Epithelial cell of esophagus (primary cell): ENCODE data around the gene FAAP20.

Source experiments
- DNase-seq: peaks from one replicate; pipeline ENCODE4 v3.0.0; 2010; ENCODE audit warnings: low read depth
- H3K4me3 ChIP-seq: 2 replicates; pipeline ENCODE4 v1.5.1; 2011; ENCODE audit warnings: mild to moderate bottlenecking, low read length, control low read depth
- CTCF ChIP-seq: IDR thresholded peaks from 2 replicates; pipeline ENCODE4 v1.5.1; 2011; ENCODE audit warnings: low read depth, mild to moderate bottlenecking, low read length, control low read depth, inconsistent platforms; ENCODE audit not compliant: insufficient read depth; ENCODE audit errors: missing control alignments

FAAP20 gene

GRCh38 chr1:2163205-2163604 is 31.4 kb downstream of the FAAP20 start:
- H3K4me3 ChIP-seq: no peak overlapping the region
- no peak for TF ChIP-seq CTCF
- DNase-seq: no peak

- no peak for DNase-seq
- no peak overlapping the region for H3K4me3 ChIP-seq
- TF ChIP-seq CTCF: no peak
Measured at GRCh38 chr1:2160451-2161300, 33.9 kb downstream of the FAAP20 start.

GRCh38 chr1:2159124-2159523 is 35.4 kb downstream of the FAAP20 start:
- H3K4me3 ChIP-seq: no peak overlapping the region
- DNase-seq: no peak
- no peak for TF ChIP-seq CTCF

GRCh38 chr1:2158272-2158671 is 36.3 kb downstream of the FAAP20 start:
- DNase-seq: no peak
- TF ChIP-seq CTCF: no peak
- H3K4me3 ChIP-seq: no peak overlapping the region

- DNase-seq: no peak
- no peak overlapping the region for H3K4me3 ChIP-seq
- TF ChIP-seq CTCF: no peak
Measured at GRCh38 chr1:2157856-2158255, 36.7 kb downstream of the FAAP20 start.

- DNase-seq: no peak
- no peak for TF ChIP-seq CTCF
- H3K4me3 ChIP-seq: no peak overlapping the region
Measured at GRCh38 chr1:2156866-2157265, 37.7 kb downstream of the FAAP20 start.

- TF ChIP-seq CTCF: no peak
- DNase-seq: no peak
- H3K4me3 ChIP-seq: no peak overlapping the region
Measured at GRCh38 chr1:2155788-2156187, 38.8 kb downstream of the FAAP20 start.
